AG09309 (cell line): ENCODE data around the gene ZNF423.
A peak's percentile ranks its signal among the peaks of the same experiment; 100 is the strongest.

Experiments
- DNase-seq: peaks from one replicate; pipeline ENCODE4 v3.0.0-alpha.2; 2010; ENCODE audit warnings: low read depth
- H3K4me3 ChIP-seq: 2 replicates; pipeline ENCODE4 v1.5.1; 2011; ENCODE audit warnings: mild to moderate bottlenecking, low read depth, low read length, moderate library complexity; ENCODE audit not compliant: control insufficient read depth
- CTCF ChIP-seq: IDR thresholded peaks from 2 replicates; pipeline ENCODE4 v1.5.1; 2011; ENCODE audit warnings: mild to moderate bottlenecking, low read depth, low read length, inconsistent platforms; ENCODE audit not compliant: insufficient read depth, control insufficient read depth; ENCODE audit errors: missing control alignments

The ZNF423 gene

DNA sequence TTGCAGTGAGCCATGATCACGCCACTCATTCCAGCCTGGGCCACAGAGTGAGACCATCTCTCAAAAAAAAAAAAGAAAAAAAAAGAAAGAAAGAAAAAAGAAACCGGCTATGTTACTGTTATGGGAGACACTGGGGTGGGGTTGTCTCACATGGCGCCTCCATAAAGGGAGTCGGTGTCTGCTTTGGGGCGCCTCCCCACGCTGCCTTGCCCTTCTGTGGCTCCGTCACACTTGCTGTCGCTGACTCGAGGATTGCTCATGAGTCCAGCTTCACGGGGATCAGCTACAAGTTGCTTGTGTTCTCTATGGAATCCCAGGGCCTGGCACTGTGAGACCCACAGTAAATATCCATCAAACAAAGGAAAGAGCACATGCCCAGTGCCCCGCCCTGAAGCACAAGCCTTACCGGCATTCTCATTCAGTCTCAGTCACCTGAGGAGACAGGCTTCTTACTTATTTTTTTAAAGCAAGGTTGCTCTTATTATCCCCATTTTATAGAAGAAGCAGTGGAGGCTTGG lies 40.6 kb upstream of the ZNF423 start:
- no peak for TF ChIP-seq CTCF
- no peak overlapping the region for H3K4me3 ChIP-seq
- DNase-seq, result no peak

- DNase-seq, result no peak
- peak; percentile 22 for TF ChIP-seq CTCF
- no peak overlapping the region for H3K4me3 ChIP-seq
Observed at GRCh38 chr16:49890876-49891275, 35.0 kb upstream of the ZNF423 start.

- DNase-seq, result no peak
- H3K4me3 ChIP-seq, result no peak overlapping the region
- no peak for TF ChIP-seq CTCF
Observed at GRCh38 chr16:49889725-49890397, 33.9 kb upstream of the ZNF423 start.

DNA sequence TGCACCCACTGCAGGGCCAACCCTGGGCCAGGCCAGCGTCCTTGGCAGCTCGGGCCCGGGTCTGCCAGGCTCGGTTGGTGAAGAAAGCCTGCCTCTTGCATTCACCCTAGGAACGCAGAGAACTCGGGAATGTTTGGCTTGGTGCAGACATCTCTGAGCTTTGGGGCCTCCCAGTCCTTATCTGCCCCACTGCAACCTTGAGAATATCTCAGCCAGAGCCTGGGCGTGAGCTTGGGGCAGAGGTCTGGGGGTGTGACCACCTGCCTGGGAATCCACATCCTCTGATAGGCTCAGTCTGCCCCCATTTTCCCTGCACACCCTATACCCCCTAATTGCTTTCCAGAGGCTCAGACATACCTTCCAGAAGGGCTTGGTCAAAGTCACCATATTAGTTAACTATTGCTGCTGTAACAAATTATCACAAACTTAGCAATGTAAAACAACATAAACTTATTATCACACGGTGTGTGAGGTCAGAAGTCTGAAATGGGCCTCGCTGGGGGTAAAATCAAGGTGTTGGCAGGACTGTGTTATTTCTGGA lies 30.7 kb upstream of the ZNF423 start:
- DNase-seq, result no peak
- no peak overlapping the region for H3K4me3 ChIP-seq
- TF ChIP-seq CTCF, result no peak

GRCh38 chr16:49884033-49885015 lies 28.4 kb upstream of the ZNF423 start:
- TF ChIP-seq CTCF, result no peak
- no peak overlapping the region for H3K4me3 ChIP-seq
- DNase-seq, result no peak
